Measurements from ENCODE around the gene NR3C2. TPM values are rescaled to one million over a fixed set of nuclear protein-coding genes. Genes with fewer than 3 reads are reported as not detected.

The NR3C2 gene
- polyA plus RNA-seq, 3 donors = 0.09 to 0.27 (median 0.20) TPM

- Histone ChIP-seq H3K4me3 (replicated peaks in 1 of 3; ENCODE audit: low read depth in 2 of 3, low read length in 3 of 3) (no peak overlapping the region), H4K20me1 (ENCODE audit: insufficient read depth, low read length) (no peaks in the 10 kb centered on the region), H3K36me3 (replicated peaks in 1 of 2; ENCODE audit: control insufficient read depth in 1 of 2, insufficient read depth in 2 of 2, low read length in 2 of 2) (no peaks in the 10 kb centered on the region), H3K4me2 (replicated peaks; ENCODE audit: extremely low read depth, low read length, poor library complexity, severe bottlenecking) (no peak overlapping the region), H3K9ac (ENCODE audit: insufficient read depth, low read length, poor library complexity, severe bottlenecking) (no peak overlapping the region), H2AFZ (ENCODE audit: insufficient read depth, low read depth, low read length, poor library complexity, severe bottlenecking) (no peak overlapping the region), H3K79me2 (ENCODE audit: insufficient read depth, low read length) (no peaks in the 10 kb centered on the region), H3K27ac (ENCODE audit: low read depth in 1 of 2, low read length in 2 of 2) (no peak overlapping the region), H3K4me1 (ENCODE audit: control insufficient read depth in 1 of 2, insufficient read depth in 2 of 2, low read length in 2 of 2) (no peaks in the 10 kb centered on the region), H3K9me3 (replicated peaks in 1 of 2; ENCODE audit: control insufficient read depth in 1 of 2, insufficient read depth in 1 of 2, low read length in 2 of 2) (no peaks in the 10 kb centered on the region), H3K27me3 (ENCODE audit: control insufficient read depth in 2 of 2, insufficient read depth in 2 of 2, low read length in 2 of 2) (no peaks in the 10 kb centered on the region)
- no peak for DNase-seq
- Mint-ChIP-seq H3K4me1 (no peaks in the 10 kb centered on the region), H3K27ac (no peak overlapping the region), H3K27me3 (ENCODE audit: low read depth in 3 of 3) (peaks cover 0 to 2% (median 2%) of the 10 kb centered on the region in 3 donors), H3K9me3 (peaks cover 0 to 2% (median 0%) of the 10 kb centered on the region in 7 donors), H3K4me3 (no peak overlapping the region), H3K36me3 (no peaks in the 10 kb centered on the region)
- intact Hi-C loops (cut with micrococcal nuclease) = no loop called here
- 70% methylated on average over 2 of the region's 5 CpGs for WGBS (ENCODE audit: insufficient coverage)
- no peak for TF ChIP-seq CTCF (IDR thresholded peaks at IDR 0.05)
Observed at GRCh38 chr4:148405161-148405893, 36.9 kb downstream of the NR3C2 start.

- H3K36me3 ChIP-seq (replicated peaks in 1 of 2; ENCODE audit: control insufficient read depth in 1 of 2, insufficient read depth in 2 of 2, low read length in 2 of 2) = no peaks in the 10 kb centered on the region
- H4K20me1 ChIP-seq (ENCODE audit: insufficient read depth, low read length) = no peaks in the 10 kb centered on the region
- Mint-ChIP-seq H3K27ac (no peak overlapping the region), H3K4me1 (no peaks in the 10 kb centered on the region), H3K4me3 (no peak overlapping the region), H3K36me3 (no peaks in the 10 kb centered on the region), H3K27me3 (ENCODE audit: low read depth in 3 of 3) (peaks cover 0 to 2% (median under 1%) of the 10 kb centered on the region in 3 donors), H3K9me3 (peaks cover 0 to 4% (median 1%) of the 10 kb centered on the region in 7 donors)
- no peak overlapping the region for H3K4me3 ChIP-seq (replicated peaks in 1 of 3; ENCODE audit: low read depth in 2 of 3, low read length in 3 of 3)
- H3K4me1 ChIP-seq (ENCODE audit: control insufficient read depth in 1 of 2, insufficient read depth in 2 of 2, low read length in 2 of 2) = no peaks in the 10 kb centered on the region
- no peak for TF ChIP-seq CTCF (IDR thresholded peaks at IDR 0.05)
- intact Hi-C loops (cut with micrococcal nuclease) = no loop called here
- no peak overlapping the region for H3K27ac ChIP-seq (ENCODE audit: low read depth in 1 of 2, low read length in 2 of 2)
- no peak overlapping the region for H2AFZ ChIP-seq (ENCODE audit: insufficient read depth, low read depth, low read length, poor library complexity, severe bottlenecking)
- no peak for DNase-seq
- H3K9ac ChIP-seq (ENCODE audit: insufficient read depth, low read length, poor library complexity, severe bottlenecking) = no peak overlapping the region
- no peaks in the 10 kb centered on the region for H3K27me3 ChIP-seq (ENCODE audit: control insufficient read depth in 2 of 2, insufficient read depth in 2 of 2, low read length in 2 of 2)
- no peaks in the 10 kb centered on the region for H3K79me2 ChIP-seq (ENCODE audit: insufficient read depth, low read length)
- no peak overlapping the region for H3K4me2 ChIP-seq (replicated peaks; ENCODE audit: extremely low read depth, low read length, poor library complexity, severe bottlenecking)
- H3K9me3 ChIP-seq (replicated peaks in 1 of 2; ENCODE audit: control insufficient read depth in 1 of 2, insufficient read depth in 1 of 2, low read length in 2 of 2) = no peaks in the 10 kb centered on the region
Observed at GRCh38 chr4:148398988-148399387, 43.2 kb downstream of the NR3C2 start.
